ENCODE measurements around the gene CACNB4. TPM values are rescaled to one million over a fixed set of nuclear protein-coding genes. Genes with fewer than 3 reads are reported as not detected.

The CACNB4 gene
- polyA plus RNA-seq, 1 donor from 2014 or later, result 29.0 TPM

GRCh38 chr2:151833984-151834383 lies 264.9 kb downstream of the CACNB4 start:
- H4K20me1 ChIP-seq (ENCODE audit: insufficient read depth), result no peaks in the 10 kb centered on the region

GRCh38 chr2:151830961-151831360 lies 267.9 kb downstream of the CACNB4 start:
- Histone ChIP-seq H3K27ac (ENCODE audit: low read length) (no peak overlapping the region), H2AFZ (ENCODE audit: low read depth, low read length) (no peak overlapping the region), H3K4me3 (ENCODE audit: low read length) (no peak overlapping the region), H3K9me3 (ENCODE audit: low read length) (no peaks in the 10 kb centered on the region), H4K20me1 (ENCODE audit: insufficient read depth) (no peaks in the 10 kb centered on the region), H3K27me3 (ENCODE audit: insufficient read depth, low read depth, low read length) (no peaks in the 10 kb centered on the region), H3K36me3 (ENCODE audit: insufficient read depth, low read length) (no peaks in the 10 kb centered on the region), H3K9ac (ENCODE audit: low read length) (no peak overlapping the region), H3K9me2 (ENCODE audit: insufficient read depth, low read length) (no peaks in the 10 kb centered on the region), H3F3A (ENCODE audit: insufficient read depth, low read length, poor library complexity, severe bottlenecking) (no peaks in the 10 kb centered on the region), H3K79me2 (replicated peaks; ENCODE audit: insufficient read depth, low read length) (peaks cover 22% of the 10 kb centered on the region), H3K4me2 (ENCODE audit: low read length) (no peak overlapping the region)
- TF ChIP-seq RAD21 (conservative IDR thresholded peaks at IDR 0.05), result no peak
- no peak for TF ChIP-seq CTCF (IDR thresholded peaks at IDR 0.05; ENCODE audit: poor library complexity, severe bottlenecking)
- no peak for TF ChIP-seq MXI1 (conservative IDR thresholded peaks at IDR 0.05; ENCODE audit: poor library complexity, severe bottlenecking)
- TF ChIP-seq EZH2 (IDR thresholded peaks at IDR 0.05; ENCODE audit: borderline replicate concordance, insufficient read depth, low read length, poor library complexity, severe bottlenecking), result no peak
- no peak for TF ChIP-seq REST (IDR thresholded peaks at IDR 0.05; ENCODE audit: borderline replicate concordance)

More at GRCh38 chr2:151833984-151834383, 264.9 kb downstream of the CACNB4 start:
- no peak overlapping the region for H2AFZ ChIP-seq (ENCODE audit: low read depth, low read length)
- no peak overlapping the region for H3K4me3 ChIP-seq (ENCODE audit: low read length)
- no peaks in the 10 kb centered on the region for H3K9me2 ChIP-seq (ENCODE audit: insufficient read depth, low read length)
- no peak overlapping the region for H3K27ac ChIP-seq (ENCODE audit: low read length)
- no peaks in the 10 kb centered on the region for H3K36me3 ChIP-seq (ENCODE audit: insufficient read depth, low read length)
- no peak overlapping the region for H3K4me2 ChIP-seq (ENCODE audit: low read length)
- TF ChIP-seq TAF1 (IDR thresholded peaks at IDR 0.05; ENCODE audit: low read depth), result no peak
- TF ChIP-seq RAD21 (conservative IDR thresholded peaks at IDR 0.05), result no peak
- TF ChIP-seq CTCF (IDR thresholded peaks at IDR 0.05; ENCODE audit: poor library complexity, severe bottlenecking), result no peak
- TF ChIP-seq EP300 (conservative IDR thresholded peaks at IDR 0.05; ENCODE audit: poor library complexity, severe bottlenecking), result no peak
- TF ChIP-seq EZH2 (IDR thresholded peaks at IDR 0.05; ENCODE audit: borderline replicate concordance, insufficient read depth, low read length, poor library complexity, severe bottlenecking), result no peak
- no peak for TF ChIP-seq MXI1 (conservative IDR thresholded peaks at IDR 0.05; ENCODE audit: poor library complexity, severe bottlenecking)
- TF ChIP-seq POLR2AphosphoS5 (IDR thresholded peaks at IDR 0.05), result no peak
- no peak for TF ChIP-seq REST (IDR thresholded peaks at IDR 0.05; ENCODE audit: borderline replicate concordance)
- TF ChIP-seq SMC3 (conservative IDR thresholded peaks at IDR 0.05; ENCODE audit: poor library complexity), result no peak
- H3K9ac ChIP-seq (ENCODE audit: low read length), result no peak overlapping the region
- H3K79me2 ChIP-seq (replicated peaks; ENCODE audit: insufficient read depth, low read length), result no peaks in the 10 kb centered on the region
- no peaks in the 10 kb centered on the region for H3K9me3 ChIP-seq (ENCODE audit: low read length)
- H3K27me3 ChIP-seq (ENCODE audit: insufficient read depth, low read depth, low read length), result no peaks in the 10 kb centered on the region
- no peaks in the 10 kb centered on the region for H3F3A ChIP-seq (ENCODE audit: insufficient read depth, low read length, poor library complexity, severe bottlenecking)
